ENCODE measurements around the gene LRRC8A.
"Not testable (repeated sequence)": the region's sequence is repeated elsewhere in the genome, so short reads cannot be mapped to it uniquely, and the experiment has no call there.

Gene LRRC8A

GRCh38 chr9:128921881-128922763 lies 40.2 kb downstream of the LRRC8A start:
- DNase-seq (ENCODE audit: low spot score): peak; percentile 67

GRCh38 chr9:128923493-128923883 lies 41.6 kb downstream of the LRRC8A start:
- DNase-seq (ENCODE audit: low spot score): no peak

GRCh38 chr9:128927731-128928411 lies 45.9 kb downstream of the LRRC8A start:
- DNase-seq (ENCODE audit: low spot score): peak; percentile 65

- no peak for DNase-seq (ENCODE audit: low spot score)
Measured at GRCh38 chr9:128928624-128929023, 46.7 kb downstream of the LRRC8A start.

- DNase-seq (ENCODE audit: low spot score): no peak
Measured at GRCh38 chr9:128929560-128929959, 47.6 kb downstream of the LRRC8A start.

GRCh38 chr9:128933731-128934130 lies 51.8 kb downstream of the LRRC8A start:
- DNase-seq (ENCODE audit: low spot score): no peak

GRCh38 chr9:128936171-128936865 lies 54.4 kb downstream of the LRRC8A start:
- DNase-seq (ENCODE audit: low spot score): no peak

GRCh38 chr9:128937310-128938165 lies 55.6 kb downstream of the LRRC8A start:
- DNase-seq (ENCODE audit: low spot score): no peak

GRCh38 chr9:128940271-128940921 lies 58.5 kb downstream of the LRRC8A start:
- DNase-seq (ENCODE audit: low spot score): no peak

- DNase-seq (ENCODE audit: low spot score): no peak
Measured at GRCh38 chr9:128940946-128941755, 59.2 kb downstream of the LRRC8A start.

- DNase-seq (ENCODE audit: low spot score): no peak
Measured at GRCh38 chr9:128943832-128944620, 62.1 kb downstream of the LRRC8A start.

- DNase-seq (ENCODE audit: low spot score): not testable (repeated sequence)
Measured at GRCh38 chr9:128944966-128945365, 63.0 kb downstream of the LRRC8A start.

- DNase-seq (ENCODE audit: low spot score): no peak
Measured at GRCh38 chr9:128945798-128946501, 64.0 kb downstream of the LRRC8A start.

- DNase-seq (ENCODE audit: low spot score): peak; percentile 41
Measured at GRCh38 chr9:128946571-128947276, 64.8 kb downstream of the LRRC8A start.

- no peak for DNase-seq (ENCODE audit: low spot score)
Measured at GRCh38 chr9:128947277-128947526, 65.3 kb downstream of the LRRC8A start.

- peak; percentile 93 for DNase-seq (ENCODE audit: low spot score)
Measured at GRCh38 chr9:128947527-128948301, 65.8 kb downstream of the LRRC8A start, which contains the start of the genes DOLK and NUP188. DOLK (minus strand) TSS chr9:128947603; CDS start chr9:128947303, 300 bp downstream. NUP188 (plus strand) TSS chr9:128947699; CDS start chr9:128947720, 21 bp downstream.

GRCh38 chr9:128961403-128961802 lies 79.5 kb downstream of the LRRC8A start:
- DNase-seq (ENCODE audit: low spot score): not testable (repeated sequence)
